GM13977 (cell line): Measurements from ENCODE around the gene AMZ2.
"Not testable (repeated sequence)": the region's sequence is repeated elsewhere in the genome, so short reads cannot be mapped to it uniquely, and the experiment has no call there.

Source experiments
- DNase-seq: peaks from one replicate; pipeline ENCODE4 v3.0.0; 2012; ENCODE audit warnings: low spot score
- in situ Hi-C: fragments of 300-500 bp; cut with MboI; formaldehyde crosslinking; loops from one replicate; pipeline ENCODE4 v1.12.0; 2022; ENCODE audit warnings: low sequenced_read_pairs, low pct_unique_long_range_greater_than_20kb, mixed read lengths, inconsistent platforms; ENCODE audit not compliant: unreplicated experiment
- TF ChIP-seq, protein P1 (sequence below): IDR thresholded peaks from 2 replicates; pipeline ENCODE4 v1.5.1; 2012; ENCODE audit warnings: mild to moderate bottlenecking, control low read depth; ENCODE audit not compliant: insufficient read depth; ENCODE audit errors: extremely low read depth, missing control alignments

Gene AMZ2

GRCh38 chr17:68248891-68249290, 1.0 kb downstream of the AMZ2 start:
- no peak for DNase-seq
- TF ChIP-seq, protein P1, sequence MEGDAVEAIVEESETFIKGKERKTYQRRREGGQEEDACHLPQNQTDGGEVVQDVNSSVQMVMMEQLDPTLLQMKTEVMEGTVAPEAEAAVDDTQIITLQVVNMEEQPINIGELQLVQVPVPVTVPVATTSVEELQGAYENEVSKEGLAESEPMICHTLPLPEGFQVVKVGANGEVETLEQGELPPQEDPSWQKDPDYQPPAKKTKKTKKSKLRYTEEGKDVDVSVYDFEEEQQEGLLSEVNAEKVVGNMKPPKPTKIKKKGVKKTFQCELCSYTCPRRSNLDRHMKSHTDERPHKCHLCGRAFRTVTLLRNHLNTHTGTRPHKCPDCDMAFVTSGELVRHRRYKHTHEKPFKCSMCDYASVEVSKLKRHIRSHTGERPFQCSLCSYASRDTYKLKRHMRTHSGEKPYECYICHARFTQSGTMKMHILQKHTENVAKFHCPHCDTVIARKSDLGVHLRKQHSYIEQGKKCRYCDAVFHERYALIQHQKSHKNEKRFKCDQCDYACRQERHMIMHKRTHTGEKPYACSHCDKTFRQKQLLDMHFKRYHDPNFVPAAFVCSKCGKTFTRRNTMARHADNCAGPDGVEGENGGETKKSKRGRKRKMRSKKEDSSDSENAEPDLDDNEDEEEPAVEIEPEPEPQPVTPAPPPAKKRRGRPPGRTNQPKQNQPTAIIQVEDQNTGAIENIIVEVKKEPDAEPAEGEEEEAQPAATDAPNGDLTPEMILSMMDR = no peak
- in situ Hi-C loops = no loop called here

GRCh38 chr17:68249354-68249765, 1.5 kb downstream of the AMZ2 start:
- TF ChIP-seq, protein P1 = no peak
- in situ Hi-C loops = no loop called here
- no peak for DNase-seq

- in situ Hi-C loops, DNase-seq: not testable (repeated sequence)
Observed at GRCh38 chr17:68253426-68253825, 5.6 kb downstream of the AMZ2 start.

- in situ Hi-C loops = no loop called here
- TF ChIP-seq, protein P1 = no peak
- DNase-seq = no peak
Observed at GRCh38 chr17:68255151-68255550, 7.3 kb downstream of the AMZ2 start.

- in situ Hi-C loops = no loop called here
- TF ChIP-seq, protein P1 = no peak
- DNase-seq = no peak
Observed at GRCh38 chr17:68255731-68256538, 8.1 kb downstream of the AMZ2 start.

DNA sequence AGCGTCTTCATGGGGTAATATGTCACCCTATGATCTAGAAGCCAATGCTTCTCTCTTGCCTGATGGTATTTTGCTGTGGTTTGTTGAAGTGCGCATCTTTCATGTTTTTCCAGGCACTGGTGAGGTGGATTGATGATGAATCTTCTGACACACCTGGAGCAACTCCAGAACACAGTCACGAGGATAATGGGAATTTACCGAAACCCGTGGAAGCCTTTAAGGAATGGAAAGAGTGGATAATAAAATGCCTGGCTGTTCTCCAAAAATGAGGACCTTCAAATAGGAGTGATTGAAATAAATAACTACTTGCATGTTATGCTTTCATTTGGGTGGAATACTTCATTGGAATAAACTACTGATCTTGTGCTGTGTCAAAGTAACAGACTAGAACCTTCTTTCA, 8.9 kb downstream of the AMZ2 start:
- DNase-seq, in situ Hi-C loops: not testable (repeated sequence)

DNA sequence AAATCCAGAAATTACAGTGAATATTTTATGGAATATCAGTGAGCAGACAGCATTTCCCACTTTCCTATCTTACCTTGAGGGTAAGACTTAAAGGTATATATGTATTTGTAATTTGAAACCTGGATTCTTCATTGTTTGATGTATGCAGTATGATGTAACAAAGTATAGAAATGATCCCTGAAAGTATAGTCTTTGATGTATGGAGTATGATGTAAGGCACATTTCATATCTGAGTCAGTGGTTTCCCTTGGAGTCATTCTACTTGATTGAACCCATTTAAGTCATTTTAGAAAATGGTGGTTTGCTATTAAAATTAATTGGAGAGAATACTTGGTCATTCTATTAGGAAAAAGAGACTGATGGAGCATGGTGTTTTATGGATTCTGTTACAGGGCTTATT, 10.1 kb downstream of the AMZ2 start:
- in situ Hi-C loops = no loop called here
- no peak for DNase-seq
- TF ChIP-seq, protein P1 = no peak

GRCh38 chr17:68258890-68259647, 11.2 kb downstream of the AMZ2 start:
- in situ Hi-C loops = not testable (repeated sequence)
- DNase-seq = peak; percentile 78

DNA sequence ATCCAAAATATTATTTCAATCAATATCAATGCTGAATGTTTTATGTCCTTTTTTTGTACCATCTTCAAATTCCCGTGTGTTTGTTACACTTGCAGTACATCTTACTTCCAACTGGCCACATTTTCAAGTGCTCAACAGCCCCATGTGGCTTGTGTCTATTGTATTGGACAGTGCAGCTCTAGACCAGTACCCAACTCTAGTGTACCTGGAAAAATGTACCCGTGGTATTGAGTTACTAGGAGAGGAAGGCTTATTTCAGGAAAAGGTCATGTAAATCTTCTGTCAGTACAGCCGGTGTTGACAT, 11.8 kb downstream of the AMZ2 start:
- in situ Hi-C loops = not testable (repeated sequence)

More for the DNA sequence above, 11.8 kb downstream of the AMZ2 start:
- not testable (repeated sequence) for DNase-seq
